A673 (cell line): ENCODE measurements around the gene TCF7L2. TPM values are rescaled to one million over a fixed set of nuclear protein-coding genes. Genes with fewer than 3 reads are reported as not detected.

Experiments
- BruUV-seq: library from RNA; stranded (reverse); fragments of 400-500 nt; replicated peaks from 2 replicates; lab custom pipeline; 2021; lab: Mats Ljungman, UMichigan
- CTCF ChIA-PET: fragments of 300-600 bp; sonication (Branson Sonifier 250); formaldehyde crosslinking; loops from one replicate; lab custom pipeline; 2022; ENCODE audit warnings: antibody characterized with exemption; lab: Charles Lee
- POLR2A ChIA-PET: fragments of 300-600 bp; sonication (Branson Sonifier 250); formaldehyde crosslinking; loops from one replicate; lab custom pipeline; 2022; ENCODE audit warnings: antibody characterized with exemption; ENCODE audit not compliant: low non-redundant PET; lab: Charles Lee
- DNase-seq: peaks from one replicate; pipeline ENCODE4 v3.0.0-alpha.2; 2015; ENCODE audit warnings: low spot score
- H3K27ac ChIP-seq: fragments of 200-600 bp; sonication (generic); 2 replicates; pipeline ENCODE4 v1.5.1; 2016; ENCODE audit warnings: mixed run types, low read depth, mild to moderate bottlenecking, mixed read lengths, antibody characterized with exemption, low read length; ENCODE audit not compliant: poor library complexity, severe bottlenecking
- H3K27me3 ChIP-seq: fragments of 200-600 bp; sonication (generic); replicated peaks from 2 replicates; pipeline ENCODE4 v1.6.1; 2017; ENCODE audit warnings: mixed run types, low read depth, mild to moderate bottlenecking, mixed read lengths, antibody characterized with exemption, low read length; ENCODE audit not compliant: insufficient read depth, poor library complexity
- H3K36me3 ChIP-seq: fragments of 200-600 bp; sonication (generic); 2 replicates; pipeline ENCODE4 v1.6.1; 2016; ENCODE audit warnings: mixed run types, mild to moderate bottlenecking, mixed read lengths, antibody characterized with exemption, low read length; ENCODE audit not compliant: insufficient read depth, poor library complexity, severe bottlenecking
- H3K4me1 ChIP-seq: fragments of 200-600 bp; sonication (generic); 2 replicates; pipeline ENCODE4 v1.6.1; 2017; ENCODE audit warnings: mixed run types, mild to moderate bottlenecking, mixed read lengths, antibody characterized with exemption, low read length; ENCODE audit not compliant: insufficient read depth, poor library complexity, severe bottlenecking
- H3K4me3 ChIP-seq: fragments of 200-600 bp; sonication (generic); 2 replicates; pipeline ENCODE4 v1.5.1; 2016; ENCODE audit warnings: low read depth, mixed run types, mild to moderate bottlenecking, mixed read lengths, low read length; ENCODE audit not compliant: poor library complexity, severe bottlenecking
- H3K9me3 ChIP-seq: fragments of 200-600 bp; sonication (generic); 2 replicates; pipeline ENCODE4 v1.6.1; 2016; ENCODE audit warnings: mixed run types, low read depth, mild to moderate bottlenecking, mixed read lengths, antibody characterized with exemption, low read length; ENCODE audit not compliant: poor library complexity, severe bottlenecking
- EZH2 ChIP-seq: fragments of 200-600 bp; sonication (generic); IDR thresholded peaks from 2 replicates; pipeline ENCODE4 v1.6.1; 2017; ENCODE audit warnings: borderline replicate concordance, low read depth, mild to moderate bottlenecking, mixed read lengths, antibody characterized with exemption, low read length; ENCODE audit not compliant: poor library complexity, severe bottlenecking
- intact Hi-C: fragments of 100-400 bp; cut with micrococcal nuclease; formaldehyde crosslinking; loops from one replicate; pipeline ENCODE4 v1.10.0; 2022; ENCODE audit not compliant: unreplicated experiment
- total RNA-seq: library from RNA; stranded (reverse); gene quantifications from 2 replicates; pipeline ENCODE4 v1.2.3, GENCODE V29; 2021
- TF ChIP-seq, protein P1 (sequence below): fragments of 300-800, 200-600 bp; sonication (generic); conservative IDR thresholded peaks from 2 replicates; pipeline ENCODE4 v1.5.1; 2017; ENCODE audit warnings: low read depth, mild to moderate bottlenecking, antibody characterized with exemption, low read length, moderate library complexity, mixed read lengths

Gene TCF7L2
- total RNA-seq, 1 experiment from 2014 or later = 16.8 TPM

DNA sequence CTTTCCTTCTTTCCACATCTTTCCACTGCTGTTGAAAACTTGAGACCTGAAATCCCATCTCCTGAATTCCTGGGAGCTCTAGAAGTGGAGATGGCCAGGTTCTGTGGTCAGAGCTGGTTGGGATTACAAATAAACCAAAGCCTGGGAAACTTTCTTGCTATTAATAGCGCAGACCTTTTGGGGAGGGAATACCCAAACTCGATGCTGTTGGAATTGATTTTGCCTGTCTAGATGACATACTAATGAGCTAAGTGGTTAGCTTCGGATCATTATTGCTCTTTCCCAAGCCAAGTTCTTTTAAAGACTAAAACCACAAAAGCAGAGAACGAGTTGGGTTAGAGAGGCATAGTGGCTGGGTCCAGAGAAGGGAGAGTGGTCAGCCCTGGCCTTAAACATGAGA is 76.6 kb downstream of the TCF7L2 start:
- DNase-seq = no peak
- ChIA-PET CTCF (no interaction called here), POLR2A (no interaction called here)
- Histone ChIP-seq H3K27ac (no peak overlapping the region), H3K4me1 (peaks cover 29% of the 10 kb centered on the region), H3K4me3 (no peak overlapping the region), H3K27me3 (no peaks in the 10 kb centered on the region), H3K9me3 (no peaks in the 10 kb centered on the region), H3K36me3 (no peaks in the 10 kb centered on the region)
- TF ChIP-seq, protein P1, sequence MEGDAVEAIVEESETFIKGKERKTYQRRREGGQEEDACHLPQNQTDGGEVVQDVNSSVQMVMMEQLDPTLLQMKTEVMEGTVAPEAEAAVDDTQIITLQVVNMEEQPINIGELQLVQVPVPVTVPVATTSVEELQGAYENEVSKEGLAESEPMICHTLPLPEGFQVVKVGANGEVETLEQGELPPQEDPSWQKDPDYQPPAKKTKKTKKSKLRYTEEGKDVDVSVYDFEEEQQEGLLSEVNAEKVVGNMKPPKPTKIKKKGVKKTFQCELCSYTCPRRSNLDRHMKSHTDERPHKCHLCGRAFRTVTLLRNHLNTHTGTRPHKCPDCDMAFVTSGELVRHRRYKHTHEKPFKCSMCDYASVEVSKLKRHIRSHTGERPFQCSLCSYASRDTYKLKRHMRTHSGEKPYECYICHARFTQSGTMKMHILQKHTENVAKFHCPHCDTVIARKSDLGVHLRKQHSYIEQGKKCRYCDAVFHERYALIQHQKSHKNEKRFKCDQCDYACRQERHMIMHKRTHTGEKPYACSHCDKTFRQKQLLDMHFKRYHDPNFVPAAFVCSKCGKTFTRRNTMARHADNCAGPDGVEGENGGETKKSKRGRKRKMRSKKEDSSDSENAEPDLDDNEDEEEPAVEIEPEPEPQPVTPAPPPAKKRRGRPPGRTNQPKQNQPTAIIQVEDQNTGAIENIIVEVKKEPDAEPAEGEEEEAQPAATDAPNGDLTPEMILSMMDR = no peak
- no peak for TF ChIP-seq EZH2
- BruUV-seq = no TSS peak
- intact Hi-C loops = no loop called here

DNA sequence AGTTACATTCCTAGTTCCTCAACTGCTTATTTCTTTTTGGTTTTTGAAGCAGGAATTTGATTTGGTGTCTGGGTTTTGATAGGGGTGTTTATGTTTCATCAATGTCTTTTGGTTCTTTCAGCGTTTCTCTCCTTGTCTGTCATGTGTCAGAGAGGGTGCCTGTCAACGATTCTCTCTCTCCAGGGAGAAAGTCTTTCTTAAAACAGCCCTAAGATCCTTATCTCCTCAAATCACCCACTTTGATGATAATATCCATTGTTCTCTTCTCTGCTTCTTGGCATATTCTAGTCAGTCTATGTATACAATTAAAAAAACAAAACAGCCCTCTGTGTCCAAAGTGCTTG is 77.2 kb downstream of the TCF7L2 start:
- Histone ChIP-seq H3K4me1 (peaks cover 24% of the 10 kb centered on the region), H3K9me3 (no peaks in the 10 kb centered on the region), H3K36me3 (no peaks in the 10 kb centered on the region), H3K27me3 (no peaks in the 10 kb centered on the region), H3K27ac (no peak overlapping the region), H3K4me3 (no peak overlapping the region)
- no peak for DNase-seq
- intact Hi-C loops = no loop called here
- TF ChIP-seq, protein P1 = no peak
- no peak for TF ChIP-seq EZH2
- ChIA-PET CTCF (no interaction called here), POLR2A (no interaction called here)
- no TSS peak for BruUV-seq

DNA sequence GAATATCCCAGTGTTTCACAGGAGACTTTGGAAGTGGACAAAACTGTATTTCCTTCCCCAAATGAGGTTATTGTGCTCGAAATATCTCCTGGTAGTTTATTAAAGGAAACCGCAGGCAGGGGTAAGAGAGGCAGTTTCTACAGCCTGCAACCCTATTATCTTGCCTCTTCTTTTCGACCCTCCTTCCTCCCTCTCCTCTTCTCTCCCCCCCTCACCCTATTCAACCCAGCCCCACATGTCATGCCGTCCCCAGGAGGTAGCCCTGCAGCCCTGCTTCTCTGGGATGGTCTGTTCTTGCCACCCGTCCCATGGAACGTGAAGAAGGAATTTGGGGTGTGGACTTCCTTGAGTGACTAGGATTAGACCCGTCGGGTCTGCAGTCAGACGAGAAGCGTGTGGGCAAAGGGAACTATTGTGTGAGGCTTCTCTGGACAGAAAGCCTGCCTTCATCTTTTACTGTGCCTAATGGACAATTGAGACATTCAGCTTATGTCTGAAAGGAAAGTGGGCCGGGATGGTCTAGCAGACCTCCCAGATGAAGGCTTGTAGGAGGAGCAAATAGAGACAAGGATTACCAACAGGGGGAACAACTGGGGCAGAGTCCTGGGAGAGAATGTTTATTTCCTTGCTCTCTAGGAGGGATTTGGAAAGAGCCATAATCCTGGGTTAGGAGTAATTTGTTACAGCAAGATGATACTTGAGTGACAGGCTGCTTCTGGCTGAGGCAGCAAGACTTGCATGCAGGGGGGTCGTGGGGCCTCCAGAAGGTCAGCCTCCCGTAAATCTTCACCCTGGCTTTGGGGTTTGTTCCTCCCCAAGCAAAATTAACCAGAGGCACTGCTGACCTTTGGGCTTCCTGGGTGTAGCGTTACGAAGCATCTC is 77.8 kb downstream of the TCF7L2 start:
- CTCF ChIA-PET = no interaction called here
- BruUV-seq = no TSS peak
- Histone ChIP-seq H3K36me3 (no peaks in the 10 kb centered on the region), H3K27ac (no peak overlapping the region), H3K4me1 (peaks cover 19% of the 10 kb centered on the region), H3K27me3 (no peaks in the 10 kb centered on the region), H3K4me3 (no peak overlapping the region), H3K9me3 (no peaks in the 10 kb centered on the region)
- TF ChIP-seq, protein P1 = no peak
- TF ChIP-seq EZH2 = no peak
- intact Hi-C loops = no loop called here
- peak; percentile 21 for DNase-seq
- POLR2A ChIA-PET = no interaction called here
